T-helper 17 cell (primary cell): ENCODE results near the gene GRIN2D. TPM values are rescaled to one million over a fixed set of nuclear protein-coding genes. Genes with fewer than 3 reads are reported as not detected.

Source experiments
- ATAC-seq: fragments of 150-1000 bp; cut with Tn5 transposase; 2 replicates; pipeline ENCODE4 v1.10.0; 2021; ENCODE audit warnings: mild to moderate bottlenecking, moderate library complexity
- DNase-seq, 3 donors: peaks; one replicate each; pipeline versions ENCODE4 v3.0.0 to v3.0.0-alpha.2; 2020 to 2021
- H3K9me3 ChIP-seq: one replicate; pipeline ENCODE4 v1.7.0; 2013; ENCODE audit warnings: low read length, mild to moderate bottlenecking; ENCODE audit not compliant: control insufficient read depth, poor library complexity, severe bottlenecking
- H3K27ac Mint-ChIP-seq: one replicate; pipeline ENCODE4 v1.8.0; 2022; ENCODE audit warnings: mild to moderate bottlenecking, moderate library complexity, mixed read lengths
- H3K27me3 Mint-ChIP-seq: one replicate; pipeline ENCODE4 v1.8.0; 2022; ENCODE audit warnings: mixed read lengths
- H3K36me3 Mint-ChIP-seq: one replicate; pipeline ENCODE4 v1.8.0; 2022; ENCODE audit warnings: low read depth, mixed read lengths
- H3K4me1 Mint-ChIP-seq: one replicate; pipeline ENCODE4 v1.8.0; 2022; ENCODE audit warnings: mild to moderate bottlenecking, mixed read lengths
- H3K4me3 Mint-ChIP-seq: one replicate; pipeline ENCODE4 v1.8.0; 2022; ENCODE audit warnings: mild to moderate bottlenecking, moderate library complexity, mixed read lengths
- total RNA-seq, 4 donors: library from RNA in 2 of 4; stranded (reverse) in 2 of 4; gene quantifications; one replicate each; pipeline ENCODE4 v1.2.3 and lab custom pipeline; 2022 to 2026

The GRIN2D gene
- total RNA-seq, 2 donors from 2014 or later = 0.08 to 0.17 TPM

DNA sequence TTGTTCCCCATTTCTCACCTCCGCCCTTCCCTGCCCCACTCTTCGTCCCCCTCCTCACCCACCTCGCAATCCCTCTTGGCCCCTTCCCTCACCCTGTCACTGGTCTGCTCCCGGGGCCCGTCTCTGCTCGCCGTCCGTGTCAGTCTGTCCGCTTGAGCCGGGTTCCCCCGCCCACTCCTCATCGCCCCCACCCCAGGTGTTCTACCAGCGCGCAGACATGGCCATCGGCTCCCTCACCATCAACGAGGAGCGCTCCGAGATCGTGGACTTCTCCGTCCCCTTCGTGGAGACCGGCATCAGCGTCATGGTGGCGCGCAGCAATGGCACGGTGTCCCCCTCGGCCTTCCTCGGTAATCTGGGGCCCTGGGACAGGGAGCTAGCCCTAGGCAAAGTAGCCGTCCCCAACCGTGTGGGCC lies 22.3 kb downstream of the GRIN2D start:
- no peak for ATAC-seq
- H3K9me3 ChIP-seq = no peaks in the 10 kb centered on the region
- Mint-ChIP-seq H3K27ac (no peak overlapping the region), H3K4me1 (peaks cover 20% of the 10 kb centered on the region), H3K27me3 (no peaks in the 10 kb centered on the region), H3K36me3 (no peaks in the 10 kb centered on the region), H3K4me3 (peak overlapping the region; percentile 87)
- no peak for DNase-seq

DNA sequence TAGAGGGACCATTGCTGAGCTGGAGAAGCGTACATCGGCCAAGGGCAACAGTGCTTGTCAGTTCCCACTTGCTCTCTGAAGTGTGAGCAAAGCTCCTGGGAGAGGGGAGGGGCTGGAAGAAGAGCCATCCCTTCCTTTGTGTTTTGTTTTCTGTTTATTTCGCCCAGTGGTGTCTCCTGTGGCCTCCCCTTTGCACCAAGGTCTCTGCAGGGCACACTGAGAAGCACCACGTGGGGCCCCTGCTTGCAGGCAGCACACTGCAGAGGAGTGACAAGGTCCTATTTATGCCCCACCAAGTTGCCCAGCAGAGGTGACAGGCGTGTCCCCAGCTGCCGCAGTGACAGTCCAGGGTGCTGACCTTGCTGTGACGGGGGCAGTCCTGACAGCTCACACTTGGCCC lies 24.0 kb downstream of the GRIN2D start:
- ATAC-seq (no peak), DNase-seq (no peak)
- Mint-ChIP-seq H3K4me3 (no peak overlapping the region), H3K36me3 (no peaks in the 10 kb centered on the region), H3K27ac (no peak overlapping the region), H3K4me1 (peaks cover 20% of the 10 kb centered on the region), H3K27me3 (no peaks in the 10 kb centered on the region)
- H3K9me3 ChIP-seq = no peaks in the 10 kb centered on the region

DNA sequence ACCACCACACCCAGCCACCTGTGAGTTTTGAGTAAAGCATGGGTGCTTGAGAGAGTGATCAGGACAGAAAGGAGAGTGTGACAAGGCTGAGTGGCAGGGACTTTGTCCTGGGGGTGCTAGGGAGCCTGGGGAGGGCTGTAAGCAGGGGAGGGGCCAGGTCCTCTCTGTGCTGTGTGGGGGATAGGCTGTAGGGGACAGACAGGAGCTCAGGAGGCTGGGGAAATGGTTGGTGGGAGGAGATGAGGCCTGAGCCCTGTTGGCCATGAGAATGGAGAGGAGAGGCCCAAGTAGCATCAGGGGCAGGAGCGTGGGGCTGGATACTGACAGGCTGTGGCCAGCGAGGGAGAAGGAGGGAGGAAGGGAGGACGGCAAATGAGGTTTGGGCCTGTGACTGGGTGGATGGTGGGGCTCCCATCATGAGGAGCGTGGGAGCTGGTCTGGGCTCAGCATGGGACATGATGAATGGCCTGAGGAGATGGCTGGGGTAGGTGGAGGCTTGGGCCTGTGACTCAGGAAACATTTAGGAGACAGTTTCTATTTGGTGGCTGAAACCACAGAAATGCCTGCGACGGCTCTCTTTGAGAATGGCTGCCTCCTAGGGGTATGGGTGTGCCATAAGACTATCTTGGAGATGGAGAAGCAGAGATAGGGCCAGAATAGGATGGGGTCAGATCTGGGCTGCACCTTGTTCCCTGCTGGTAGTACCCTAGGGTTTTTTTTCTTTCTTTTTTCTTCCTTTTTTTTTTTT lies 25.0 kb downstream of the GRIN2D start:
- H3K27me3 Mint-ChIP-seq = no peaks in the 10 kb centered on the region
- peaks cover 20% of the 10 kb centered on the region for H3K4me1 Mint-ChIP-seq
- peak overlapping the region; percentile 69 for H3K27ac Mint-ChIP-seq
- H3K36me3 Mint-ChIP-seq = peaks cover 4% of the 10 kb centered on the region
- ATAC-seq (no peak), DNase-seq (no peak)
- no peaks in the 10 kb centered on the region for H3K9me3 ChIP-seq
- H3K4me3 Mint-ChIP-seq = peak overlapping the region; percentile 82

DNA sequence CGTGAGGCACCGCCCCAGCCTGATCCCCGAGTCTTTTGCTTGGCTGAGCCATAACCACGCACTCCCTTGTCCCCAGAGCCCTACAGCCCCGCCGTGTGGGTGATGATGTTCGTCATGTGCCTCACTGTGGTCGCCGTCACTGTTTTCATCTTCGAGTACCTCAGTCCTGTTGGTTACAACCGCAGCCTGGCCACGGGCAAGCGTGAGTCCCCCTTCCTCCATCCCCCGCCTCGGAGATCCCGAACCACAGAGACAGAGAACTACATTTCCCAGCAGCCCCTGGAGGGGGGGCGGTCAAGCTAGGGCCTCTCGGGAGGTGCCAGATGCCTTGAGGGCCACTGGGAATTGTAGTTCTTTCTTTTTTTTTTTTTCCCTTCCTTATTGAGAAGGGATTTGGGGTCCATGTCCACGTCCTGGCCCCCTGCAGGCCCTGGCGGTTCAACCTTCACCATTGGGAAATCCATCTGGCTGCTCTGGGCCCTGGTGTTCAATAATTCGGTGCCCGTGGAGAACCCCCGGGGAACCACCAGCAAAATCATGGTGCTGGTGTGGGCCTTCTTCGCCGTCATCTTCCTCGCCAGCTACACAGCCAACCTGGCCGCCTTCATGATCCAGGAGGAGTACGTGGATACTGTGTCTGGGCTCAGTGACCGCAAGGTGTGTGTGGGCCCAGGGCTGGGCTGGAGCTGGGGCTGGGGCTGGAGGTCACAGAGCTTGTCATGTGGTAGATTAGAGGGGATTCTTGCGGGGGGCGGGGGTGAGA lies 25.9 kb downstream of the GRIN2D start:
- H3K4me3 Mint-ChIP-seq = peak overlapping the region; percentile 82
- peaks cover 20% of the 10 kb centered on the region for H3K4me1 Mint-ChIP-seq
- peak; percentile 46 to 56 (median 54) for DNase-seq
- no peaks in the 10 kb centered on the region for H3K9me3 ChIP-seq
- no peaks in the 10 kb centered on the region for H3K27me3 Mint-ChIP-seq
- H3K27ac Mint-ChIP-seq = peak overlapping the region; percentile 69
- ATAC-seq = peak; percentile 81
- H3K36me3 Mint-ChIP-seq = peaks cover 4% of the 10 kb centered on the region

DNA sequence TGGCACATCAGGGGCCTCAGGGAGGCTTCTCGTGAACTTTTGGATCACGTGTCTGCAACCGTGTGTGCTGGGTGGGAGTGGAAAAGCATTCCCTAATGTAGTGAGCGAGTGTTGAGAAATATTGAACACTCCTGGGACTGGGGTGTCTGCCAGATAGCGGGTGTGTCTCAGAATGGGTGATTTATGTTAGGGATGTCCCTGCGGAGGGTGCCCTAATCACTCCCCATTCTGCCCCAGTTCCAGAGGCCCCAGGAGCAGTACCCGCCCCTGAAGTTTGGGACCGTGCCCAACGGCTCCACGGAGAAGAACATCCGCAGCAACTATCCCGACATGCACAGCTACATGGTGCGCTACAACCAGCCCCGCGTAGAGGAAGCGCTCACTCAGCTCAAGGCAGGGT lies 28.1 kb downstream of the GRIN2D start:
- Mint-ChIP-seq H3K4me3 (no peak overlapping the region), H3K27me3 (no peaks in the 10 kb centered on the region), H3K27ac (no peak overlapping the region), H3K36me3 (peaks cover 4% of the 10 kb centered on the region), H3K4me1 (peaks cover 13% of the 10 kb centered on the region)
- no peak for ATAC-seq
- no peaks in the 10 kb centered on the region for H3K9me3 ChIP-seq
- no peak for DNase-seq

DNA sequence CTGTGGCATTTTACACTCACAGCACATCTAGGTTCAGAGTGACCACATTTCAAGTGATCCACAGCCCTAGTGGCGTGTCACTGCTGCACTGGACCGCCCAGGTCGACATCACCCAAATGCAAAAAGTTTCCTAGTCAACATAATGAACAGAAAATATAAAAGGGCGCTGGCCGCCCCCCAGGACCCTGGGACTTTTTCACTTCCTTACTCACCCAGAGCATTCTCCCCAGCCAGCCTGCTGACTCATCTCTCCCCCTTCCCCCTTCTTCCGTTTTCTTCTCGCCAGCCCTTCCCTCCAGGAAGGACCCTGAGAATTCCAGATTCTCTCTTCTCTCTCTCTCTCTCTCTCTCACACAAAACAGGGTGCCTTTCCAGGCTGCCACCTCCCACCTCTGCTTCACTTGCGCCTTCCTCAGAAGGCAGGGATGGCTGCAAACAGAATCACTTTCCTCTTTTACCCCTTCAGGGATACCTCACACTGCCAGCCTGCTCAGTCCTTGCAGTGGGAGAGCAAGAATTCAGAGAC lies 31.3 kb downstream of the GRIN2D start:
- no peaks in the 10 kb centered on the region for H3K9me3 ChIP-seq
- DNase-seq = no peak
- H3K27me3 Mint-ChIP-seq = no peaks in the 10 kb centered on the region
- no peak overlapping the region for H3K4me3 Mint-ChIP-seq
- no peak overlapping the region for H3K27ac Mint-ChIP-seq
- peaks cover 2% of the 10 kb centered on the region for H3K4me1 Mint-ChIP-seq
- no peak for ATAC-seq
- peaks cover 4% of the 10 kb centered on the region for H3K36me3 Mint-ChIP-seq

DNA sequence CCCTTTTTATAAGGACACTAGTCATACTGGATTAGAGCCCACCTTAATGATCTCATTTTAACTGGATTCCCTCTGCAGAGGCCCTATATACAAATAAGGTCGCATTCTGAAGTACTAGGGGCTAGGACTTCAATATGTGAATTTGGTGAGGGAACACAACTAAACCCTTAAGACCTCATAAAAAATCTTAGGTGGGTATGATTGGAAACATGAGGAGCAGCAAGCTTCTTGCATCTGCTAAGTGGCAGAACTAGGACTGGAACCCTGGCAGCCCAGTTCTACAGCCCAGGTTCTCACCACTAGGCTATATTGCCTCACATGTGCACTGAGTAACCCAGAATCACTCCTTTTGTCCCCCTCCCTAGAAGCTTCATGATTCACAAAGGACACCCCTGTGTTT lies 35.2 kb downstream of the GRIN2D start:
- H3K4me3 Mint-ChIP-seq = no peak overlapping the region
- peaks cover 2% of the 10 kb centered on the region for H3K4me1 Mint-ChIP-seq
- DNase-seq (no peak), ATAC-seq (no peak)
- H3K36me3 Mint-ChIP-seq = no peaks in the 10 kb centered on the region
- H3K27ac Mint-ChIP-seq = no peak overlapping the region
- no peaks in the 10 kb centered on the region for H3K9me3 ChIP-seq
- no peaks in the 10 kb centered on the region for H3K27me3 Mint-ChIP-seq

DNA sequence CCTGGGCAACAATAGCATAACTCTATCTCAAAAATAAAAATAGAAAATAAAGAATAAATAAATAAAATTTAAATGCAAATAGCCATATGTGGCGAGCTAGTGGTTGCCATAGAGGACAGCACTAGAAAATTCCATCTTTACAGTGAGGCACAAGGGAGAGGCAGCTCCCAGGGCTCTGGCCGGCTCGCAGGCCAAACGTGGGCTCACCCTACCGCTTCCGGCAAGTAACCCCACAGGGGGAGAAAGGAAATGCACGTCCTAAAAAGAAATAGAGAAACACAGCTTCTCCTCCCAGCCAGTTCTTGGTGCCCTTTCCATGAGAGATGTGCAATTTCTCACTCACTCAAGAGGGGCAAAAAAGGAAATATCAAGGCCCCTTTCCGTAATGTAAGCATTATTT lies 39.9 kb downstream of the GRIN2D start:
- ATAC-seq = no peak
- DNase-seq = no peak
- H3K27ac Mint-ChIP-seq = peak overlapping the region; percentile 16
- H3K27me3 Mint-ChIP-seq = peaks cover 25% of the 10 kb centered on the region
- no peaks in the 10 kb centered on the region for H3K9me3 ChIP-seq
- peaks cover 2% of the 10 kb centered on the region for H3K36me3 Mint-ChIP-seq
- no peak overlapping the region for H3K4me3 Mint-ChIP-seq
- no peaks in the 10 kb centered on the region for H3K4me1 Mint-ChIP-seq

DNA sequence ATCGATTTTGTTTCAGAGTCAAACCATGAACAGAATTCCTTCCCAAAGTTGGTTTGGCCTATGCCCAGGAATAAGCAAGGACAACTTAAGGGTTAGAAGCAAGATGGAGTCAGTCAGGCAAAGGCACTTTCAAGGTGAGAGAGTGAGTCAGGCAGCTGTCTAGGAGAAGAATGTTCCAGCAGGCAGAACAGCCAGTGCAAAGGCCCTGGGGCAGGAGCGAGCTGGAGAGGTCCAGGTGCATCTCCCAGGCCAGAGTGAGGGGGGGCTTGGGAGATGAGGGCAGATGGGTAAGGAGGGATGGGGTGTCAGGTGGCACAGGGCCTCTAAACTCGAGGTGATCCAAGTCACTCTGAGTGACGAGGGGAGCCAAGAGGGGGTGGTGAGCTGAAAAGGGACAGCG lies 43.1 kb downstream of the GRIN2D start:
- H3K9me3 ChIP-seq = no peaks in the 10 kb centered on the region
- Mint-ChIP-seq H3K27ac (no peak overlapping the region), H3K4me1 (no peaks in the 10 kb centered on the region), H3K36me3 (peaks cover 2% of the 10 kb centered on the region), H3K27me3 (peaks cover 32% of the 10 kb centered on the region), H3K4me3 (no peak overlapping the region)
- no peak for ATAC-seq
- DNase-seq = no peak

DNA sequence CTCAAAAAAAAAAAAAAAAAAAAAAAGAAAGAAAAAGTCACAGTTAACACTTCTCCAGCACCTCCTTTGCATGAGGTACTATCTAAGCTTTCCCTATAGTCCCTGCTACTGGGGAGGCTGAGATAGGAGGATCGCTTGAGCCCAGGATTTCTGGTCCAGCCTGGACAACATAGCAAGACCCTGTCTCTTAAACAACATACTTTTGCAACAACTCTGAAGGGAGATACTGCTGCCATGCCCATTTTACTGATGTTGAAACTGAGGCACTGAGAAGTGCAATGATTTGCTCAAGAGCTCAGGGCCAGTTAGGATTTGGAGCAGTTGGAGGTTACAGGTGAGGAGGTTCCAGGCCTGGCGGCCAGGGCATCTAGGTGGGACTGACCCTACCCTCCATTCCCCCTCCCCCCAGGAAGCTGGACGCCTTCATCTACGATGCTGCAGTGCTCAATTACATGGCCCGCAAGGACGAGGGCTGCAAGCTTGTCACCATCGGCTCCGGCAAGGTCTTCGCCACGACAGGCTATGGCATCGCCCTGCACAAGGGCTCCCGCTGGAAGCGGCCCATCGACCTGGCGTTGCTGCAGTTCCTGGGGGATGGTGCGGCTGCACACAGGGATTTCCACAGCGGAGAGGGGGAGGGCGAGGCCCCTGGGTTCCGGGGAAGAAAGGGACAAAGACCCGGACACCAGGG lies 48.0 kb downstream of the GRIN2D start:
- ATAC-seq (no peak), DNase-seq (no peak)
- Mint-ChIP-seq H3K36me3 (peaks cover 5% of the 10 kb centered on the region), H3K27ac (peak overlapping the region; percentile 29), H3K27me3 (peaks cover 37% of the 10 kb centered on the region), H3K4me3 (peak overlapping the region; percentile 81), H3K4me1 (peaks cover 19% of the 10 kb centered on the region)
- H3K9me3 ChIP-seq = no peaks in the 10 kb centered on the region

DNA sequence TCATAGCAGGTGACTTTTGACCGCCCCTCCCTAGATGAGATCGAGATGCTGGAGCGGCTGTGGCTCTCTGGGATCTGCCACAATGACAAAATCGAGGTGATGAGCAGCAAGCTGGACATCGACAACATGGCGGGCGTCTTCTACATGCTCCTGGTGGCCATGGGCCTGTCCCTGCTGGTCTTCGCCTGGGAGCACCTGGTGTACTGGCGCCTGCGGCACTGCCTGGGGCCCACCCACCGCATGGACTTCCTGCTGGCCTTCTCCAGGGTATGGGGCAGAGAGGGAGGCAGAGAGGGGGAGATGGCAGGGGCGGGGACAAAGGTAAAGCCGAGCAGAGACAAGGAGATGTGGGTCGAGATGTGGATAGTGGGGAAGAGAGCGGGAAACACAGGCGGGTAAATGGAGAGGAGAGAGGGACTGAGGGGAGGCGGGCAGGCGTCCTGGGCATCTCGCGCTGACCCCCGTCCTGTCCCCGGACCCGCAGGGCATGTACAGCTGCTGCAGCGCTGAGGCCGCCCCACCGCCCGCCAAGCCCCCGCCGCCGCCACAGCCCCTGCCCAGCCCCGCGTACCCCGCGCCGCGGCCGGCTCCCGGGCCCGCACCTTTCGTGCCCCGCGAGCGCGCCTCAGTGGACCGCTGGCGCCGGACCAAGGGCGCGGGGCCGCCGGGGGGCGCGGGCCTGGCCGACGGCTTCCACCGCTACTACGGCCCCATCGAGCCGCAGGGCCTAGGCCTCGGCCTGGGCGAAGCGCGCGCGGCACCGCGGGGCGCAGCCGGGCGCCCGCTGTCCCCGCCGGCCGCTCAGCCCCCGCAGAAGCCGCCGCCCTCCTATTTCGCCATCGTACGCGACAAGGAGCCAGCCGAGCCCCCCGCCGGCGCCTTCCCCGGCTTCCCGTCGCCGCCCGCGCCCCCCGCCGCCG lies 48.9 kb downstream of the GRIN2D start:
- ATAC-seq = no peak
- peaks cover 29% of the 10 kb centered on the region for H3K27me3 Mint-ChIP-seq
- peak overlapping the region; percentile 81 for H3K4me3 Mint-ChIP-seq
- peak overlapping the region; percentile 29 for H3K27ac Mint-ChIP-seq
- no peak for DNase-seq
- H3K9me3 ChIP-seq = no peaks in the 10 kb centered on the region
- H3K36me3 Mint-ChIP-seq = peaks cover 5% of the 10 kb centered on the region
- H3K4me1 Mint-ChIP-seq = peaks cover 20% of the 10 kb centered on the region

DNA sequence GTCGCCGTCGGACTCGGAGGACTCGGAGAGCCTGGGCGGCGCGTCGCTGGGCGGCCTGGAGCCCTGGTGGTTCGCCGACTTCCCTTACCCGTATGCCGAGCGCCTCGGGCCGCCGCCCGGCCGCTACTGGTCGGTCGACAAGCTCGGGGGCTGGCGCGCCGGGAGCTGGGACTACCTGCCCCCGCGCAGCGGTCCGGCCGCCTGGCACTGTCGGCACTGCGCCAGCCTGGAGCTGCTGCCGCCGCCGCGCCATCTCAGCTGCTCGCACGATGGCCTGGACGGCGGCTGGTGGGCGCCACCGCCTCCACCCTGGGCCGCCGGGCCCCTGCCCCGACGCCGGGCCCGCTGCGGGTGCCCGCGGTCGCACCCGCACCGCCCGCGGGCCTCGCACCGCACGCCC lies 49.8 kb downstream of the GRIN2D start:
- no peak overlapping the region for H3K4me3 Mint-ChIP-seq
- H3K9me3 ChIP-seq = no peaks in the 10 kb centered on the region
- H3K36me3 Mint-ChIP-seq = peaks cover 4% of the 10 kb centered on the region
- peaks cover 23% of the 10 kb centered on the region for H3K27me3 Mint-ChIP-seq
- no peak for ATAC-seq
- H3K27ac Mint-ChIP-seq = no peak overlapping the region
- no peak for DNase-seq
- H3K4me1 Mint-ChIP-seq = peaks cover 20% of the 10 kb centered on the region
